Activated naive CD8-positive, alpha-beta T cell treated with anti-CD3 and anti-CD28 coated beads, Interleukin-2, amount 10 ng/mL, durations not matched to agents 7 days and 5 days (primary cell): Measurements from ENCODE around the gene ISYNA1. TPM values are rescaled to one million over a fixed set of nuclear protein-coding genes. Genes with fewer than 3 reads are reported as not detected.
"Not testable (repeated sequence)": the region's sequence is repeated elsewhere in the genome, so short reads cannot be mapped to it uniquely, and the experiment has no call there.

Source experiments
- ATAC-seq: fragments of 150-1000 bp; cut with Tn5 transposase; one replicate; pipeline ENCODE4 v1.10.0; 2021; ENCODE audit warnings: low read depth, moderate library complexity
- POLR2A ChIA-PET: fragments of 350-600 bp; sonication (Branson Sonifier 250); formaldehyde crosslinking; loops from one replicate; lab custom pipeline; 2021; ENCODE audit warnings: antibody characterized with exemption; lab: Charles Lee
- DNase-seq: peaks from one replicate; pipeline ENCODE4 v3.0.0; 2021
- H3K27ac Mint-ChIP-seq: one replicate; pipeline ENCODE4 v1.8.0; 2022; ENCODE audit warnings: mild to moderate bottlenecking, mixed read lengths
- H3K27me3 Mint-ChIP-seq: one replicate; pipeline ENCODE4 v1.8.0; 2022; ENCODE audit warnings: mild to moderate bottlenecking, moderate library complexity, mixed read lengths
- H3K36me3 Mint-ChIP-seq: one replicate; pipeline ENCODE4 v1.8.0; 2021; ENCODE audit warnings: mild to moderate bottlenecking, mixed read lengths
- H3K4me1 Mint-ChIP-seq: one replicate; pipeline ENCODE4 v1.8.0; 2021; ENCODE audit warnings: mixed read lengths
- H3K4me3 Mint-ChIP-seq: one replicate; pipeline ENCODE4 v1.8.0; 2022; ENCODE audit warnings: mild to moderate bottlenecking, moderate library complexity, mixed read lengths
- H3K9me3 Mint-ChIP-seq: one replicate; pipeline ENCODE4 v1.8.0; 2021; ENCODE audit warnings: mixed read lengths
- total RNA-seq, 2 experiments: library from RNA; stranded (reverse); gene quantifications; one replicate each; pipeline ENCODE4 v1.2.3, GENCODE V29; 2021

The ISYNA1 gene
- total RNA-seq, 2 experiments from 2014 or later: 39.6 to 43.4 TPM

- Mint-ChIP-seq H3K36me3 (no peaks in the 10 kb centered on the region), H3K9me3 (no peaks in the 10 kb centered on the region), H3K4me3 (peak overlapping the region; percentile 61), H3K4me1 (peaks cover 46% of the 10 kb centered on the region), H3K27me3 (peaks cover 4% of the 10 kb centered on the region), H3K27ac (peak overlapping the region; percentile 86)
- DNase-seq (peak; percentile 64), ATAC-seq (peak; percentile 15)
- POLR2A ChIA-PET: interaction anchor here (0.5 to 7.7 kb wide), 12 partner anchors 14 to 262 kb away, joined by 3 to 103 read pairs (median 3); partner anchors contain the start of genes ISYNA1, JUND, LSM4 and PIK3R2
Measured at GRCh38 chr19:18414504-18415177, 23.3 kb downstream of the ISYNA1 start.

GRCh38 chr19:18412610-18413239 lies 25.2 kb downstream of the ISYNA1 start:
- H3K36me3 Mint-ChIP-seq: no peaks in the 10 kb centered on the region
- no peaks in the 10 kb centered on the region for H3K9me3 Mint-ChIP-seq
- POLR2A ChIA-PET: interaction anchor here (1.1 to 7.7 kb wide), 3 partner anchors 33 to 220 kb away, joined by 3 to 103 read pairs (median 3); partner anchors contain the start of genes JUND and MPV17L2
- DNase-seq (no peak), ATAC-seq (no peak)
- no peak overlapping the region for H3K27ac Mint-ChIP-seq
- H3K4me3 Mint-ChIP-seq: no peak overlapping the region
- peaks cover 4% of the 10 kb centered on the region for H3K27me3 Mint-ChIP-seq
- H3K4me1 Mint-ChIP-seq: peaks cover 36% of the 10 kb centered on the region

- peak; percentile 63 for DNase-seq
- Mint-ChIP-seq H3K9me3 (no peaks in the 10 kb centered on the region), H3K36me3 (no peaks in the 10 kb centered on the region), H3K4me3 (no peak overlapping the region), H3K27ac (no peak overlapping the region), H3K27me3 (peaks cover 4% of the 10 kb centered on the region), H3K4me1 (peaks cover 5% of the 10 kb centered on the region)
- ATAC-seq: no peak
- POLR2A ChIA-PET: no interaction called here
Measured at GRCh38 chr19:18408053-18408476, 29.9 kb downstream of the ISYNA1 start.

- no peak for DNase-seq
- H3K9me3 Mint-ChIP-seq: no peaks in the 10 kb centered on the region
- H3K27me3 Mint-ChIP-seq: peaks cover 4% of the 10 kb centered on the region
- no peak overlapping the region for H3K27ac Mint-ChIP-seq
- no peak for ATAC-seq
- no peak overlapping the region for H3K4me3 Mint-ChIP-seq
- POLR2A ChIA-PET: no interaction called here
- H3K36me3 Mint-ChIP-seq: no peaks in the 10 kb centered on the region
- H3K4me1 Mint-ChIP-seq: peaks cover 7% of the 10 kb centered on the region
Measured at GRCh38 chr19:18406749-18407148, 31.2 kb downstream of the ISYNA1 start.

- H3K27me3 Mint-ChIP-seq, H3K9me3 Mint-ChIP-seq, H3K36me3 Mint-ChIP-seq, POLR2A ChIA-PET, ATAC-seq, H3K4me3 Mint-ChIP-seq, DNase-seq, H3K27ac Mint-ChIP-seq: not testable (repeated sequence)
- peaks cover 14% of the 10 kb centered on the region for H3K4me1 Mint-ChIP-seq
Measured at GRCh38 chr19:18405754-18406153, 32.2 kb downstream of the ISYNA1 start.

GRCh38 chr19:18402455-18403248 lies 35.3 kb downstream of the ISYNA1 start:
- H3K9me3 Mint-ChIP-seq, ATAC-seq, H3K36me3 Mint-ChIP-seq, H3K27ac Mint-ChIP-seq, H3K4me3 Mint-ChIP-seq, DNase-seq, H3K27me3 Mint-ChIP-seq: not testable (repeated sequence)
- H3K4me1 Mint-ChIP-seq: peaks cover 17% of the 10 kb centered on the region
- POLR2A ChIA-PET: interaction anchor here (2.3 kb wide), 1 partner anchor 16 kb away, joined by 12 read pairs; the partner anchor contains the start of gene SSBP4

GRCh38 chr19:18401580-18402112 lies 36.3 kb downstream of the ISYNA1 start:
- no peaks in the 10 kb centered on the region for H3K9me3 Mint-ChIP-seq
- no peaks in the 10 kb centered on the region for H3K36me3 Mint-ChIP-seq
- H3K27ac Mint-ChIP-seq: peak overlapping the region; percentile 69
- peak overlapping the region; percentile 48 for H3K4me3 Mint-ChIP-seq
- ATAC-seq (peak; percentile 48), DNase-seq (no peak)
- POLR2A ChIA-PET: interaction anchor here (2.1 to 2.5 kb wide), 3 partner anchors 10 to 17 kb away, joined by 6 to 12 read pairs (median 9); partner anchors contain the start of gene SSBP4
- H3K27me3 Mint-ChIP-seq: peaks cover 13% of the 10 kb centered on the region
- peaks cover 18% of the 10 kb centered on the region for H3K4me1 Mint-ChIP-seq

- H3K36me3 Mint-ChIP-seq: no peaks in the 10 kb centered on the region
- H3K27me3 Mint-ChIP-seq: peaks cover 19% of the 10 kb centered on the region
- H3K27ac Mint-ChIP-seq: no peak overlapping the region
- POLR2A ChIA-PET: no interaction called here
- no peak for ATAC-seq
- H3K4me1 Mint-ChIP-seq: peaks cover 18% of the 10 kb centered on the region
- H3K4me3 Mint-ChIP-seq: no peak overlapping the region
- no peak for DNase-seq
- no peaks in the 10 kb centered on the region for H3K9me3 Mint-ChIP-seq
Measured at GRCh38 chr19:18399008-18399407, 38.9 kb downstream of the ISYNA1 start.

- Mint-ChIP-seq H3K4me1 (peaks cover 21% of the 10 kb centered on the region), H3K9me3 (no peaks in the 10 kb centered on the region), H3K36me3 (no peaks in the 10 kb centered on the region), H3K27me3 (peaks cover 28% of the 10 kb centered on the region), H3K27ac (no peak within 1 kb of the TSS), H3K4me3 (peak within 1 kb of the TSS; percentile 44)
- ATAC-seq (peak; percentile 72), DNase-seq (no peak)
- POLR2A ChIA-PET: interaction anchor here (1.0 to 1.4 kb wide), 2 partner anchors 22 to 118 kb away, joined by 3 read pairs; partner anchors contain the start of gene SSBP4
Measured at GRCh38 chr19:18397242-18398202, 40.4 kb downstream of the ISYNA1 start, which contains the start of gene LRRC25. LRRC25 (minus strand) TSS chr19:18397622; CDS start chr19:18396963, 659 bp downstream.

GRCh38 chr19:18396471-18397241 lies 41.3 kb downstream of the ISYNA1 start:
- peaks cover 21% of the 10 kb centered on the region for H3K4me1 Mint-ChIP-seq
- no peaks in the 10 kb centered on the region for H3K36me3 Mint-ChIP-seq
- no peaks in the 10 kb centered on the region for H3K9me3 Mint-ChIP-seq
- H3K27me3 Mint-ChIP-seq: peaks cover 33% of the 10 kb centered on the region
- ATAC-seq (no peak), DNase-seq (no peak)
- H3K4me3 Mint-ChIP-seq: peak overlapping the region; percentile 44
- POLR2A ChIA-PET: no interaction called here
- H3K27ac Mint-ChIP-seq: no peak overlapping the region

GRCh38 chr19:18393836-18394235 lies 44.1 kb downstream of the ISYNA1 start:
- H3K9me3 Mint-ChIP-seq: no peaks in the 10 kb centered on the region
- POLR2A ChIA-PET: no interaction called here
- no peak overlapping the region for H3K4me3 Mint-ChIP-seq
- no peak overlapping the region for H3K27ac Mint-ChIP-seq
- no peaks in the 10 kb centered on the region for H3K36me3 Mint-ChIP-seq
- H3K27me3 Mint-ChIP-seq: peaks cover 53% of the 10 kb centered on the region
- H3K4me1 Mint-ChIP-seq: peaks cover 12% of the 10 kb centered on the region
- DNase-seq (no peak), ATAC-seq (no peak)
